Stimulated activated CD4-positive, alpha-beta T cell treated with anti-CD3 and anti-CD28 coated beads, Interleukin-15, amount 100 ng/mL, for 48 hours (primary cell): ENCODE data around the gene PTPRN.
A peak's percentile ranks its signal among the peaks of the same experiment; 100 is the strongest.
"Not testable (repeated sequence)": the region's sequence is repeated elsewhere in the genome, so short reads cannot be mapped to it uniquely, and the experiment has no call there.

Experiments
- DNase-seq, 2 donors: peaks; one replicate each; pipeline ENCODE4 v3.0.0-alpha.2; 2020; ENCODE audit warnings: low read depth in 2 of 2

The PTPRN gene

DNA sequence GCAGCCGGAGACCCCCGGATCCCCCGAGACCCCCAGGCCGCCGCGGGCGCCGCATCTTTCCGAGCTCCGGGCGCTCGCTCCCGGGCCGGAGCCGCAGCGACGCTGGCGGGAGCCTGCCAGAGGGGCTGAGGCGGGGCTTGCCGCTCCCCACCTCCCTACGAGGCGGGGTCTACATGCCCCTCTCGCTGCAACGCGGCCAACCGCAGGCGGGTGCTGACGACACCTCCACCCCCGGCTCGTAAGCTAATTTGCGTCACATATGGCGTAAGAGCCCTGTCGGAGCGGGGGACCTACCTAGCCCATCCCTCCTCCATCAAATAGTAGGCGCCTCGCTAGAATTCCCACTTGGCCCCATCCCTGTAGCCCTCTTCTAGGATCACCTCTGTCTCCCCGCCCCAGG, at the start of gene PTPRN:
TSS of gene PTPRN (minus strand) at position 124 of the 400 bp plus-strand sequence. CDS start at position 55, 69 bp downstream.
- DNase-seq: no peak

DNA sequence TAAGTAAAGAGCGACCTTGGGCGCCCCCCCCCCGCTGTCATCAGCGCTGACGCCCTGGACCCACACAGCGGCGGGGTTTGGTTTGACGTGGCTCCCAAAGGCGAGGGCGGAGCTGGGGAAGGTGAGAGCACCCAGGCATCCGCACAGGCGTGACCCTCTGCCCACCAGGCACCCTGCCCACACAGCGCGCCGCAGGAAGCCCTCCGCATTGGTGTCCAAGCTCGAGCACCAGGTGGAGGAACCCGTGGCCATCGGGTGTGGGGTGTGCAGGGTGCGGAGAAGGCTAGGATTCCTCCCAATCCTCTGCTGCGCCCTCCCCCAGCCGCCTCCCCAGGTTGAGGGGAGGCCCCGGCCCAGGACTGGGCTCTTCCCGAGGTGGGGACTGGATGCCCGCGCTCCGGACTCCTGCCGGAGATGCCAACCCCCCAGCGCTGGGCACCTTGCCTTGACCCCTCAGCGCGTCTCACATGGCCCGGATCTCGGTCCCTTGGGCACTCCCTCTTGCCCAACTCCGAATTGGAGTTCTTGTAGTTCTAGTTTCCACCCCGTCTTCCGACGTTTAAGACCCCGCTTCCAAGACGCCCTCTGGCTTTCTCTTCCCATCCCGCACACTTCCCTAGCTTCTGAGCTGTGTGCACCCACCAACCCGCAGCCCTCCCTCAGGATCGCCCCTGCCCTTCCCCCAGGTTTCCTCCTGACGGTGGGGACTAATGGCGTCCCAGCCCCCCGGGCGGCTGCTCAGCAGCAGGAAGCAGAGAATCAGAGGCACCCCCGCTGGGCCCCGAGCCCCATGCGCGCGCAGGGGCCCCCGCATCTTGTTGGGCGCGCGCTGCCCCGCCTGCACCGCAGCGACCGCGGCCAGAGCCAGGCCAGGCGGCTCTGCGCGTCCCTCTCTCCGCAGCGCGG, 49.2 kb upstream of the PTPRN start:
- DNase-seq: no peak

DNA sequence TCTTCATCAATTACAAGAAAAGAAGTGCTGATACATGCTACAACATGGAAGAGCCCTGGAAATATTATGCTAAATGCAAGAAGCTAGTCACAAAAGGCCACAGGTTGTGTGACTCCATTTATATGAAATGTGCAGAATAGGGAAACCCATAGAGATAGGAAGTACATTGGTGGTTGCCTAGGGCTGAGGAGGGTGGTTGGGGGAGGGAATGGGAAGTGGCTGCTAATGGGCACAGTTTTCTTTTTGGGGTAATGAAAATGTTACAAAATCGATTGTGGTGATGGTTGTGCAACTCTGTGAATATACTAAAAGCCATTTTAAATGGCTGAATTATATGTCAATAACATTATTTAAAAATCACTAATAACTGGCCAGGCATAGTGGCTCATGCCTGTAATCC, 47.6 kb upstream of the PTPRN start:
- no peak for DNase-seq

DNA sequence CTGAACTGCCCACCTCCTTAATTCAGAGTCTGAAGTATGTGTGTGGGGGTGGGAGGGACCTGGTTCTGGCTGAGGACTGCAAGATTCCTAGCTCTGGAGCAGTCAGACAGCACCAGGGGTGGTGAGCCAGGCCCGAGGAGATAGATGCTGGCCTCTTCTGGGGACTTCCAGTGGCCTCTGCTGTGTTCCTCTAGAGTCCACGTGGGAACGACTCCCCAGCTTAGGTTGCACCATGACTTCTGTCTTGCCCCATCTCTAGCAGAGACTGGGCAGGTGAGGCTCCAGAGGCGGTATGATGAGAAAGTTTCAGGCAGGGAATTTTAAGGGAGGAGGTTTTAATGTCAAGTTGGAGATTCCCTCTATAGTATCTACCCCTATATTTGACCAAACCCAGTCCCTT, 45.4 kb upstream of the PTPRN start:
- DNase-seq: no peak

DNA sequence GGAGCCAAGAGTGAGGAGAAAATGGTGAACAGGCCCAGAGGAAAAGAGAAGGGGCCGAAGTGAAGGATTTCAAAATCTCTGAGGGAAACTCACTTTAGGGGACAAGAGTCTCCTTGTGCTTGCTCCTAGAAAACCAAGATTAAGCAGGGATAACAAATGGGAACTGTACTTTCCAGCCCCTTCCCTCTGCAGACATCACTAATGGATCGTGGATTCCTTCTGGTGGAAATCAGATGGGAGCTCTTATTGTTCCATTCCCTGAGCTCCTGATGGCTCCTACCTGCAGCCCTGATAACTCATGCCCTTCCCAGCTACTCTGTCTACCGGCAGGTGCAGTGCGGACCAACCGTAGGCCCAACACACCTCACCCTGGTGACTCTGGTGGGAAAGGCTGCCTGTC, 43.9 kb upstream of the PTPRN start:
- DNase-seq: no peak

DNA sequence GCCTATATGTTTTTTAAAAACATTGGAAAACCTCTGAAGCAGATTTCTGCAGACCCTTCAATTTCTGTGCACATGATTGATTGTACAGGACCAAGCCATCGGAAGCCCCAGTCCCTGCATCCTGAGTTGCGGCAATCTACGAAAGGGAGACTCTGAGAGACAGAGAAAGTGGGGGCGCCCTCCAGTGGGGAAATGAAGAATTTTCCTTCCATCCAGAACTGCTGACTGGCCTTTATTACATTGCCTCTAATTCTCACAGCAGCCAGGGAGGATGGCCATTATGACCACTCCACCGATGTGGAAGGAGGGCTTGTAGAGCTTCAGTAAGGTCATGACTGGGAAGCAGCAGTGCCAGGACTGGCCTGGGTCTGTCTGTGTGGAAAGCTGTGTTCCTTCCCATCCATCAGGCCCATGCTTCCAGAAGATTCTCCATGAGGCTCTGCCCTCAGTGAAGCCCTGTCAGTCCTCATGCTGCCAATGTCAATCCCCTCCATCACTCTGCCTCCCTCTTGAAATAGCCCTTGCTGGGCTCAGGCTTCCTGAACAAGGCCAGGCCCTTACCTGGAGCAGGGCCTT, 43.3 kb upstream of the PTPRN start:
- DNase-seq: peak; percentile 39 to 66

DNA sequence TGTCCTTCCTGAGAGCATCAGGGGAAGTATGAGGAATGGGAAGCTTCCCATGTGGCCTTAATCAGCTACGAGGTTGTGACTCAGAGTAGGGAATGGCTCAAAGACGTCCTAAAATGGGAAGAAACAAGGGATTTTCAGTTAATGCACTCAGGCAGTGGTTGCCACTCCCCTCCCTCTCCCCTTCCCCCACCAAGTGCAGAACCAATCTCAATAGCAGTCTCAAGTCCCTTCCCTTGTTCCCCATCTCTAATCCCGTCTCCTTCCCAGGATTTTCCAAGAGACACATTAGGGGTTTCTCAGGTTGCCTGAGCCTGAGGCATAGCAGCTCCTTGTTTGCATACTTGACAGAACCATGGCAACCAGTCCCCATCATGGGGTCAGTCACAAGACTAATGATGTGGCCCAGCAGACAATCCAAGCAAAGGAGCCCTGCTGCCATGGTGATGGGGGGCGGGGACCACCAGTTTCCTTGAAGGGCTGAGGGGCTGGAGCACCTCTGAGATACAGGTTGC, 41.6 kb upstream of the PTPRN start:
- no peak for DNase-seq

DNA sequence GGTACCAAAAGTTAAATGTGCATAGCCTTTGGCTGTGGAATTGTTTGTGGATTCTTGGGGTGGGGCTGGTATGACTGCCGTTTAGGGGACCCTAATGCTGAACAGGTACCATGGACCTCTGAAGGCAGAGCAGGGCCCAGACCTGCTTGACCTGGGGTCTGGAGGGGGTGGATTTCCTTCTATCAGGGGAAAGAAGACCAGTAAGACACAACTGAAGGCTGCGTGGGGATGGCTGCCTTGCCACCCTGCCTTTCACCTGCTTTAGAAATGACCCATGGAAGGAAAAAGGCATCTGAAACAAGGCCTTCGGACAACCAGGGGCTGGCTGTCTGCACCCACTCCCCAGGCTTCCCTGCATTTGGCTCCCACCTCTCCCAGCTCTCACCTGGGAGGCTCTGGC, 41.0 kb upstream of the PTPRN start:
- no peak for DNase-seq

DNA sequence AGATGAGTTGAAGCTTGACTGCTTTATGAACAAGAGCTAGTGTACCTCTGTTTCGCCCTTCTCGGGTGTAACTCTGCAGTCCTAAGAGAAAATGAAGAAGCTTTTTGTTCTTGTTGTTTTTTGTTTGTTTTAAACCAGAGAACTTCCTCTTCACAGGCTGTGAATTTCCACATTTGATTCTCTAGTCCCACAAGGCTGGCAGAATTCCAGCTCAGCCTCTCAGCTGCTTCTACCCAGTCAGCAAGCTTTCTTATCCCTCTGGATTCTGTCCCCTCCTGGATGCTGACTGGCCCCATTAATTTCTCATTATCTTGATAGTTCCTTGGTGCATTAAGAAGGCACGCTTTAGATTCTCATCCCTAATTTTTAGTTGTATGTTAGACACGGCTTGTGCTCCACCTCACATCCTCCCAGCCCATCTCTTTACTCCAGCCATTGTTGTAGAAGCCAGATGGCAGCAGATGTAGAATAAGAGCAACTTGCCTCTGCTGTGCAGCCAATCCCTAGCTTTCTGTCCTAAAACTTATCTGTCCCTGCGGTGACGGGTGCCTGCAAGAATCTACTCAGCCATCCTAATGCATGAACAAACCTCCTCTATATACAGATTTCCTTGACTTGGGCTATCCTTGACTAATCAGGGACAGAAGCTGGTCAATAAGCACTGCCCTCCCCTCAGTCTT, 35.7 kb upstream of the PTPRN start:
- DNase-seq: no peak

DNA sequence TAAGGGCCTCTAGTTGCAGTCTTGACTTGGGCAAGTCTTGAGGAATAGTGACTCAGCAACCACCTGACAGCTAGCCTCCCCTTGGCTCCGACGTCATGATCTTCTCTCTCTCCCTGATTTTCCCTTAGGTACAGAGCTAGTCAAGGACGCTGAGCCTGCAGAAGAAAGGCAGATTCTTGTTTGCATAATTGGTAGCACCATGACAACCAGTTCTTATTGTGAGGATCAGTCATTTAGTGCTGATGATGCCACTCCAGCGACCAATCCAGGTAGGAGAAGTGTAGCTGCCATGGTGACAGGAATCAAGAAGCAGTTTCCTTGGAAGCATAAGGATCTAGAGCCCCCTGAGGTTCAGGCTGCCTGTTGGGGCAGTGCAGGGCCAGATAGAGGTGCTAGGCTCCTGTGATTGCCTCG, 26.2 kb upstream of the PTPRN start:
- DNase-seq: no peak

DNA sequence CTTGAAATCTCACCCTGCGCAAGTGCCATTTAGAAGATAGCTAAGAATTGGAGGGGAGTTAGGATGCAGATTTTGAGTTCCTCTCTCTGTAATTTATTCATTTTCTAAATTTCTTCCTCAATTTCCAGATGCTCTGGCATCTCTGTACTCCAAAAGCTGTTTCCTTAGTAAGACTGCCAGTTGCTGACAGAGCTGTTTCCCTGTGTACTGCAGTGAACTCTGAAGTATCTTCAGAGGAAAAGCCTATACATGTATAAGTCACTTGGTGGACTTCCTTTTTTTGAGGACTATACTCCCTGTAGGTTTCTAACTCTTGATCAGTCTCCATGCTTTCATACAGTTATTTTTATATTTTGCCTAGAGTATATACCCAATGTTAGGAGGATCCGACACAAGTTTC, 24.9 kb upstream of the PTPRN start:
- DNase-seq: no peak

DNA sequence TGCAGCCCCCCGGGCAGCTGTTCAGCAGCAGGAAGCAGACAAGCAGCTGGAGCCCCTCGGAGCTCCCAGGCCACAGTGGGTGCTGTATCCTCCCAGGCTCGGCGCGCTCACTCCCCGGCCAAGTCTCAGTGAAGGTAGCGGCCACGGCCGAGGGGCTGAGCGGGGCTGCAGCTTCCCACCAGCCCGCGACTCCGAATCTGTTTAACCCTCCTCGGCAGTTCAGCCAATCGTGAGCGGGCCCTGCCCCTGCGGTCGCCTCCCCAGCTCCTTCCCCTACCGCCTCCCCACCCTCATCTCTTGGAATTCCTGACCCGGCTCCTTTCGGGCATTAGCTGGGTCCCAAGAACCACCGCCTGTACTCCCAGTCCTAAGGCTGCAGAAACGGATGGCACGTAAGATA, 23.3 kb upstream of the PTPRN start, which contains the start of gene RESP18:
TSS of gene RESP18 (minus strand) at position 203 of the 400 bp plus-strand sequence.
- no peak for DNase-seq

DNA sequence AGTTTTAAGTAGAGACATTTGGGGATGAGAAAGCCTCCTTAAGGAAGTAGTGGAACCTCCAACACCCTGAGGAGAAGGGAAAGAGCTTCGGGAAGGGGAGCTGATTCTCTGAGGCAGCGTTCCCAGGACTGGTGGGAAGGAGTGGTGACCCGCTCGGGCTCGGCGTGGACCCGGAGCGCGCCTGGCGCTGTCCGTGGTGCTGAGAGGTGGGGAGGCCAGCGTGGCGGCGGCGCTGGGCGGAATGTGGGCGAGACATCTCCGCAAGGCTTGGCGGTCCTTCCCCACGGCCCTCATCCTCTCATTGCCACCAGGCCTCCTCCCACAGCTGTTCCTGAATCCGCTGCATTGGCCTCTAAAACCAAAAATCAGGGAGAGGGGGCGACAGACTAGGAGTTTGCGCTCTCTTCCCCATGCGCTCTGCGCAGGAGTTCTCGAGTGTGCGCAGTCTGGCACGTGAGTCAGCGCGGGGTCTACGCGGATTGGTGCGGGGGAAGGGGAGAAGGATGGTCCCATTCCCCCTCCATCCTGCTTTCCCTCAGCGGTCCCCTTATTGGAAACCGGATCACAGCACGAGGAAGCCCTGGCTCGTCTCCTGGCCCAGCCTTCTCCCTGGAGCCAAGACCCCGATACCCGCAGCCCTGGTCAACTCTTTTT, 22.5 kb upstream of the PTPRN start:
- DNase-seq: no peak

DNA sequence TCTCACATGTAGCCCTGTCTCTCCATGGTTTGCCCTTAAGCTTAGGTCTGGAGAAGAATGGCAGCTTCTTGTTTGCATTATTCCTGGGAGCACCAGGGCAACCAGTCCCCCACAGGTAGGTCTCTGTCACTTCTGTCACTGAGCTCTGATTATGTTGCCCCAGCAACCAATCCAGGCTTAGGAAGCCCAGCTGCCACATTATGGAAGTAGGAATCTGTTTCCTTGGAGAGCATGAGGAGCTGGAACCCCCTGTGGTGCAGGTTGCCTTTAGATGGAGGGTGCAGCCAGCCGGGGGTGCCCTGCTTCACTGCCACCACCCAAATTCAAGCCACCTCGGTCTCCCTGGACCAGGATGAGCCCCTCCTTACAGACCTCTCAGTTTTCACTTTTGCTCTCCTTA, 18.5 kb upstream of the PTPRN start:
- DNase-seq: no peak

DNA sequence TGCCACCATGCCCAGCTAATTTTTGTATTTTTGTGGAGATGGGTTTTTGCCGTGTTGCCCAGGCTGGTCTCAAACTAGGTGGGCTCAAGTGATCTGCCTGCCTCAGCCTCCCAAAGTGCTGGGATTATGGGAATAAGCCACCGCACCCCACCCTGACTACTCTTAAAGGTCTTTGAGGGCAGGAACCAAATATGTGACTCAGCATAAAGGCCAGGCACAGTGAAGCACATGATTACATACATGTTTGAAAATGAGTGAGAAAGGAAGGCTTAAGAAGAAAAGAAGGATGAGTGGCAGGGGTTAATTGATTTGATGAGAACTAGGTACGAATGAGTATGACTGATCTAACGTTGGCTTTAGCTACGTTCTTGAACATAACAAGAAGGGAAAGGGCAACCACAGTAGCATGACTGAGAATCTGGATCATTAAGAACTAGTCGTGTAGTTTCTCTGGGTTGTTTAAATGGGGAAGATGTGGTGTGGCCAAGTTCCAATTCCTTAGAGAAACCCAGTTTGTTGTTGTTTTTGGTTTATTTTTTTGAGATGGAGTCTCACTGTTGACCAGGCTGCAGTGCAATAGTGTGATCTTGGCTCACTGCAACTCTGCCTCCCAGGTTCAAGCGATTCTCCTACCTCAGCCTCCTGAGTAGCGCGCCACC, 16.6 kb upstream of the PTPRN start:
- DNase-seq: no peak

DNA sequence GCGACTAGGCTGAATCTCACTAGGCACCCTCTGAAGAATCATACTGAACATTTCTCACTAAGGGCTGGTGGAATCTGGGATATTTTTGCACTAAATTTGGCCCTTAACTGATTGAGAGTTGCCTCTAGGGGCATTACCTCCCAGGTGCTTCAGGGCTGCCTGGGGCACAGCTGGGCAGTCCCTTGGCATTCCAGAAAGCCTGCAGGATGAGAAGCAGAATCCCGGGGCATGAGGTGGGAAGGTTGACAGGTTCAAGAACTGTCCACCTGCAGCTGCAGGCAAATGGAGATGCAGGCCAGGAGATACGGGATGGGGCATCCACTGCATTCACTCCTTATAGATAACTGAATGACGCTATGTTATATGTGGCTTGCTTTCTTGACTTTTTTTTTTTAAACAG, 15.9 kb upstream of the PTPRN start:
- DNase-seq: no peak

DNA sequence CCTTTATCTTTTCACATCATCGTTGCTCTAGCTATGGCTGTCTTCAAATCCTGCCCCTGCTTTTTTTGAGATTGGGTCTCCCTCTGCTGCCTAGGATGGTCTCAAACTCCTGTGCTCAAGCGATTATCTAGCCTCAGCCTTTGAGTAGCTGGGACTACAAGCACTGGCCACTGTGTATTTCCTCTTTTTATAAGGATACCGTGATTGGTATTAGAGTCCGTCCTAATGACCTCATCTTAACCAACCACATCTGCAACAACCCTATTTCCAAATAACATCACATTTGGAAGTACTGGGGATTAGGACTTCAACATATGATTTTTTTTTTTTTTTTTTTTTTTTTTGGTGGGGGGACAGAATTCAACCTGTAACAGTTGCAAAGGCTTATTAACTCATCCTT, 14.2 kb upstream of the PTPRN start:
- no peak for DNase-seq

DNA sequence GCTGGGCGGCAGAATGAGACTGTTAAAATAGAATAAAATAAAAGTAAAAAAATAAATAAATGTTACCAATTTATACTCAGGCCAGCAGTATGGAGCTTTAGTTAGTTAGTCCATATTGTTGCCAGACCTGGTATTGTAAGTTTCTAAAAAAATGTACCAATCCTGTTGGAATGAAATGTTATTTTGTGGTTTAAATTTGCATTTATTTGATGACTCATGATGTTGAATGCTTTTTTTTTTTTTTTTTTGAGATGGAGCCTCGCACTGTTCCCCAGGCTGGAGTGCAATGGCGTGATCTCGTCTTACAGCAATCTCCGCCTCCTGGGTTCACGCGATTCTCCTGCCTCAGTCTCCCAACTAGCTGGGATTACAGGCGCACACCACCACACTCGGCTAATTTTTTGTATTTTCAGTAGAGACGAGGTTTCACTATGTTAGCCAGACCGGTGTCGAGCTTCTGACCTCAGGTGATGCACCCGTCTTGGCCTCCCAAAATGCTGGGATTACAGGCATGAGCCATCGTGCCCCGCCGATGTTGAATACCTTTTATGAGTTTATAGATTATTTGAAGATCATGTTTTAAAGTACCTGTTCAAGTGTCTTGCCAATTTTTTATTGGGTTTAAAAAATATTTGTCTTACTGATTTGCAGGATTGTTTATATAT, 5.7 kb upstream of the PTPRN start:
- DNase-seq: no peak

DNA sequence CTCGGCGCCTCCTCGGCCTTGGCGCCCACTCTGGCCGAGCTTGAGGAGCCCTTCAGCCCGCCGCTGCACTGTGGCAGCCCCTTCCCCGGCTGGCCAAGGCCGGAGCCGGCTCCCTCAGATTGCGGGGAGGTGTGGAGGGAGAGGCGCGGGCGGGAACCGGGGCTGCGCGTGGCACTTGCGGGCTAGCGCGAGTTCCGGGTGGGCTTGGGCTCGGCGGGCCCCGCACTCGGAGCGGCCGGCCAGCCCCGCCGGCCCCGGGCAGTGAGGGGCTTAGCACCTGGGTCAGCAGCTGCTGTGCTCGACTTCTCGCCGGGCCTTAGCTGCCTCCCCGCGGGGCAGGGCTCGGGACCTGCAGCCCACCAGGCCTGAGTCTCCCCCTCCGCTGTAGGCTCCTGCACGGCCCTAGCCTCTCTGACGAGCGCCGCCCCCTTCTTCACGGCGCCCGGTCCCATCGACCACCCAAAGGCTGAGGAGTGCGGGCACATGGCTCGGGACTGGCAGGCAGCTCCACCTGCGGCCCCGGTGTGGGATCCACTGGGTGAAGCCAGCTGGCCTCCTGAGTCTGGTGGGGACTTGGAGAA, 3.6 kb upstream of the PTPRN start:
- not testable (repeated sequence) for DNase-seq
